ENCODE results near the gene RTN4R. TPM values are rescaled to one million over a fixed set of nuclear protein-coding genes. Genes with fewer than 3 reads are reported as not detected.
A peak's percentile ranks its signal among the peaks of the same experiment; 100 is the strongest.

RTN4R gene
- total and polyA plus RNA-seq, 5 donors from 2014 or later, result 1.2 to 3.3 (median 1.3) TPM

GRCh38 chr22:20295262-20296064 lies 27.3 kb upstream of the RTN4R start:
- Histone ChIP-seq H3K4me3 (ENCODE audit: low read depth, low read length) (no peak overlapping the region), H3K9me3 (ENCODE audit: control insufficient read depth in 2 of 2, low read length in 2 of 2) (no peaks in the 10 kb centered on the region), H3K36me3 (ENCODE audit: control insufficient read depth, insufficient read depth, low read length) (no peaks in the 10 kb centered on the region), H3K4me1 (ENCODE audit: control insufficient read depth, insufficient read depth, low read length, poor library complexity, severe bottlenecking) (peaks cover 14% of the 10 kb centered on the region), H3K27ac (ENCODE audit: insufficient read depth, low read length, poor library complexity, severe bottlenecking) (no peak overlapping the region), H3K27me3 (ENCODE audit: control insufficient read depth, insufficient read depth, low read length) (no peaks in the 10 kb centered on the region)
- Mint-ChIP-seq H3K27me3 (peaks cover 15% of the 10 kb centered on the region), H3K4me1 (peaks cover 0 to 5% (median 2%) of the 10 kb centered on the region in 4 donors), H3K9me3 (no peaks in the 10 kb centered on the region), H3K4me3 (peak overlapping the region in 2 of 4 donors; percentile 4 to 62), H3K36me3 (no peaks in the 10 kb centered on the region), H3K27ac (no peak overlapping the region)
- ATAC-seq (ENCODE audit: low read depth in 2 of 2), result no peak
- no peak for DNase-seq

GRCh38 chr22:20292673-20293232 lies 24.6 kb upstream of the RTN4R start:
- Mint-ChIP-seq H3K27ac (no peak overlapping the region), H3K4me3 (no peak overlapping the region), H3K9me3 (no peaks in the 10 kb centered on the region), H3K36me3 (no peaks in the 10 kb centered on the region), H3K27me3 (peaks cover 15% of the 10 kb centered on the region), H3K4me1 (peaks cover 0 to 2% (median 0%) of the 10 kb centered on the region in 4 donors)
- no peak overlapping the region for H3K4me3 ChIP-seq (ENCODE audit: low read depth, low read length)
- H3K9me3 ChIP-seq (ENCODE audit: control insufficient read depth in 2 of 2, low read length in 2 of 2), result no peaks in the 10 kb centered on the region
- no peaks in the 10 kb centered on the region for H3K4me1 ChIP-seq (ENCODE audit: control insufficient read depth, insufficient read depth, low read length, poor library complexity, severe bottlenecking)
- ATAC-seq (ENCODE audit: low read depth in 2 of 2), result no peak
- H3K27ac ChIP-seq (ENCODE audit: insufficient read depth, low read length, poor library complexity, severe bottlenecking), result no peak overlapping the region
- no peaks in the 10 kb centered on the region for H3K36me3 ChIP-seq (ENCODE audit: control insufficient read depth, insufficient read depth, low read length)
- no peak for DNase-seq
- no peaks in the 10 kb centered on the region for H3K27me3 ChIP-seq (ENCODE audit: control insufficient read depth, insufficient read depth, low read length)

- H3K36me3 Mint-ChIP-seq, result no peaks in the 10 kb centered on the region
- ATAC-seq (ENCODE audit: low read depth in 2 of 2) (no peak), DNase-seq (no peak)
- no peaks in the 10 kb centered on the region for H3K4me1 Mint-ChIP-seq
- no peaks in the 10 kb centered on the region for H3K9me3 Mint-ChIP-seq
- peaks cover 9% of the 10 kb centered on the region for H3K27me3 Mint-ChIP-seq
- H3K4me3 Mint-ChIP-seq, result no peak overlapping the region
- Histone ChIP-seq H3K27ac (ENCODE audit: insufficient read depth, low read length, poor library complexity, severe bottlenecking) (no peak overlapping the region), H3K27me3 (ENCODE audit: control insufficient read depth, insufficient read depth, low read length) (no peaks in the 10 kb centered on the region), H3K36me3 (ENCODE audit: control insufficient read depth, insufficient read depth, low read length) (no peaks in the 10 kb centered on the region), H3K4me3 (ENCODE audit: low read depth, low read length) (no peak overlapping the region), H3K9me3 (ENCODE audit: control insufficient read depth in 2 of 2, low read length in 2 of 2) (no peaks in the 10 kb centered on the region), H3K4me1 (ENCODE audit: control insufficient read depth, insufficient read depth, low read length, poor library complexity, severe bottlenecking) (no peaks in the 10 kb centered on the region)
- no peak overlapping the region for H3K27ac Mint-ChIP-seq
Measured at GRCh38 chr22:20292108-20292507, 24.0 kb upstream of the RTN4R start.

GRCh38 chr22:20291604-20292063 lies 23.5 kb upstream of the RTN4R start:
- peaks cover 0 to 1% (median 0%) of the 10 kb centered on the region in 7 donors for H3K9me3 Mint-ChIP-seq
- Histone ChIP-seq H3K4me1 (ENCODE audit: control insufficient read depth, insufficient read depth, low read length, poor library complexity, severe bottlenecking) (no peaks in the 10 kb centered on the region), H3K4me3 (ENCODE audit: low read depth, low read length) (no peak overlapping the region), H3K36me3 (ENCODE audit: control insufficient read depth, insufficient read depth, low read length) (no peaks in the 10 kb centered on the region), H3K27me3 (ENCODE audit: control insufficient read depth, insufficient read depth, low read length) (no peaks in the 10 kb centered on the region), H3K9me3 (ENCODE audit: control insufficient read depth in 2 of 2, low read length in 2 of 2) (no peaks in the 10 kb centered on the region), H3K27ac (ENCODE audit: insufficient read depth, low read length, poor library complexity, severe bottlenecking) (no peak overlapping the region)
- H3K27ac Mint-ChIP-seq, result no peak overlapping the region
- H3K4me3 Mint-ChIP-seq, result no peak overlapping the region
- peaks cover 9% of the 10 kb centered on the region for H3K27me3 Mint-ChIP-seq
- H3K4me1 Mint-ChIP-seq, result no peaks in the 10 kb centered on the region
- no peak for DNase-seq
- no peaks in the 10 kb centered on the region for H3K36me3 Mint-ChIP-seq
- ATAC-seq (ENCODE audit: low read depth in 2 of 2), result no peak

- Mint-ChIP-seq H3K27me3 (peaks cover 9% of the 10 kb centered on the region), H3K4me3 (no peak overlapping the region), H3K36me3 (no peaks in the 10 kb centered on the region), H3K4me1 (no peaks in the 10 kb centered on the region), H3K9me3 (peaks cover 0 to 2% (median 0%) of the 10 kb centered on the region in 7 donors), H3K27ac (no peak overlapping the region)
- Histone ChIP-seq H3K27me3 (ENCODE audit: control insufficient read depth, insufficient read depth, low read length) (no peaks in the 10 kb centered on the region), H3K4me1 (ENCODE audit: control insufficient read depth, insufficient read depth, low read length, poor library complexity, severe bottlenecking) (no peaks in the 10 kb centered on the region), H3K27ac (ENCODE audit: insufficient read depth, low read length, poor library complexity, severe bottlenecking) (no peak overlapping the region), H3K36me3 (ENCODE audit: control insufficient read depth, insufficient read depth, low read length) (no peaks in the 10 kb centered on the region), H3K4me3 (ENCODE audit: low read depth, low read length) (no peak overlapping the region), H3K9me3 (ENCODE audit: control insufficient read depth in 2 of 2, low read length in 2 of 2) (no peaks in the 10 kb centered on the region)
- no peak for ATAC-seq (ENCODE audit: low read depth in 2 of 2)
- no peak for DNase-seq
Measured at GRCh38 chr22:20291249-20291586, 23.1 kb upstream of the RTN4R start.

- no peaks in the 10 kb centered on the region for H3K36me3 Mint-ChIP-seq
- Histone ChIP-seq H3K4me1 (ENCODE audit: control insufficient read depth, insufficient read depth, low read length, poor library complexity, severe bottlenecking) (no peaks in the 10 kb centered on the region), H3K36me3 (ENCODE audit: control insufficient read depth, insufficient read depth, low read length) (no peaks in the 10 kb centered on the region), H3K4me3 (ENCODE audit: low read depth, low read length) (no peak overlapping the region), H3K9me3 (ENCODE audit: control insufficient read depth in 2 of 2, low read length in 2 of 2) (no peaks in the 10 kb centered on the region), H3K27ac (ENCODE audit: insufficient read depth, low read length, poor library complexity, severe bottlenecking) (no peak overlapping the region), H3K27me3 (ENCODE audit: control insufficient read depth, insufficient read depth, low read length) (no peaks in the 10 kb centered on the region)
- DNase-seq (no peak), ATAC-seq (ENCODE audit: low read depth in 2 of 2) (no peak)
- peaks cover 9% of the 10 kb centered on the region for H3K27me3 Mint-ChIP-seq
- peaks cover 0 to 2% (median 0%) of the 10 kb centered on the region in 7 donors for H3K9me3 Mint-ChIP-seq
- no peaks in the 10 kb centered on the region for H3K4me1 Mint-ChIP-seq
- no peak overlapping the region for H3K27ac Mint-ChIP-seq
- no peak overlapping the region for H3K4me3 Mint-ChIP-seq
Measured at GRCh38 chr22:20290578-20291248, 22.6 kb upstream of the RTN4R start.

- no peak overlapping the region for H3K27ac ChIP-seq (ENCODE audit: insufficient read depth, low read length, poor library complexity, severe bottlenecking)
- Mint-ChIP-seq H3K27me3 (peaks cover 9% of the 10 kb centered on the region), H3K27ac (no peak overlapping the region), H3K9me3 (peaks cover 0 to 2% (median 0%) of the 10 kb centered on the region in 7 donors), H3K4me1 (no peaks in the 10 kb centered on the region), H3K4me3 (no peak overlapping the region), H3K36me3 (no peaks in the 10 kb centered on the region)
- H3K9me3 ChIP-seq (ENCODE audit: control insufficient read depth in 2 of 2, low read length in 2 of 2), result no peaks in the 10 kb centered on the region
- H3K4me1 ChIP-seq (ENCODE audit: control insufficient read depth, insufficient read depth, low read length, poor library complexity, severe bottlenecking), result no peaks in the 10 kb centered on the region
- no peaks in the 10 kb centered on the region for H3K27me3 ChIP-seq (ENCODE audit: control insufficient read depth, insufficient read depth, low read length)
- DNase-seq (no peak), ATAC-seq (ENCODE audit: low read depth in 2 of 2) (no peak)
- no peak overlapping the region for H3K4me3 ChIP-seq (ENCODE audit: low read depth, low read length)
- H3K36me3 ChIP-seq (ENCODE audit: control insufficient read depth, insufficient read depth, low read length), result no peaks in the 10 kb centered on the region
Measured at GRCh38 chr22:20290045-20290392, 21.9 kb upstream of the RTN4R start.

All from CD4-positive, CD25-positive, alpha-beta regulatory T cell (primary cell).